ENCODE measurements around the gene RASSF1.

The RASSF1 gene, protein sequence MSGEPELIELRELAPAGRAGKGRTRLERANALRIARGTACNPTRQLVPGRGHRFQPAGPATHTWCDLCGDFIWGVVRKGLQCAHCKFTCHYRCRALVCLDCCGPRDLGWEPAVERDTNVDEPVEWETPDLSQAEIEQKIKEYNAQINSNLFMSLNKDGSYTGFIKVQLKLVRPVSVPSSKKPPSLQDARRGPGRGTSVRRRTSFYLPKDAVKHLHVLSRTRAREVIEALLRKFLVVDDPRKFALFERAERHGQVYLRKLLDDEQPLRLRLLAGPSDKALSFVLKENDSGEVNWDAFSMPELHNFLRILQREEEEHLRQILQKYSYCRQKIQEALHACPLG

DNA sequence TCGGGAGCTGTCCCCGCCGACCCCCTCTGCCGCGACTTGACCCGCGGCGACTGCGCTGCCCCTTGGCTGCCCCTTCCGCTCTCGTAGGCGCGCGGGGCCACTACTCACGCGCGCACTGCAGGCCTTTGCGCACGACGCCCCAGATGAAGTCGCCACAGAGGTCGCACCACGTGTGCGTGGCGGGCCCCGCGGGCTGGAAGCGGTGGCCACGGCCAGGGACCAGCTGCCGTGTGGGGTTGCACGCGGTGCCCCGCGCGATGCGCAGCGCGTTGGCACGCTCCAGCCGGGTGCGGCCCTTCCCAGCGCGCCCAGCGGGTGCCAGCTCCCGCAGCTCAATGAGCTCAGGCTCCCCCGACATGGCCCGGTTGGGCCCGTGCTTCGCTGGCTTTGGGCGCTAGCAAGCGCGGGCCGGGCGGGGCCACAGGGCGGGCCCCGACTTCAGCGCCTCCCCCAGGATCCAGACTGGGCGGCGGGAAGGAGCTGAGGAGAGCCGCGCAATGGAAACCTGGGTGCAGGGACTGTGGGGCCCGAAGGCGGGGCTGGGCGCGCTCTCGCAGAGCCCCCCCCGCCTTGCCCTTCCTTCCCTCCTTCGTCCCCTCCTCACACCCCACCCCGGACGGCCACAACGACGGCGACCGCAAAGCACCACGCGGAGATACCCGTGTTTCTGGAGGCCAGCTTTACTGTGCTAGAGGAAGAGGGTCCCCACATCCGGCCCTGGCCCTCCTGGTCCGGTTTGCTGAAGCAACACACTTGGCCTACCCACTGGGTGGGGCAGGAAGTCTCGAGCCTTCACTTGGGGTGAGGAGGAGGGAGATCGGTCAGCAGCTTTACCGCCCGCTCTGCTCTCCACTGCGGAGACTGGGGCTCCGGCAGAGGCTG is at the start of gene RASSF1:
RASSF1 (minus strand) TSS at position 389 of the 882 bp plus-strand sequence; CDS start at position 358, 31 bp downstream.
- peaks cover 8% of the 10 kb centered on the region for H3K36me3 ChIP-seq (ENCODE audit: low read depth)
- H3K4me3 ChIP-seq (ENCODE audit: severe bottlenecking) = peak within 1 kb of the TSS; percentile 39
- no peaks in the 10 kb centered on the region for H3K27me3 ChIP-seq (ENCODE audit: insufficient read depth, poor library complexity, severe bottlenecking)
- no peaks in the 10 kb centered on the region for H3K9me3 ChIP-seq (ENCODE audit: severe bottlenecking)
- DNase-seq (ENCODE audit: low spot score) (no peak), ATAC-seq (ENCODE audit: low read depth) (peak; percentile 37)
- H3K27ac ChIP-seq (ENCODE audit: poor library complexity, severe bottlenecking) = peak within 1 kb of the TSS; percentile 17
- peaks cover 10% of the 10 kb centered on the region for H3K4me1 ChIP-seq (ENCODE audit: insufficient read depth, poor library complexity, severe bottlenecking)
- TF ChIP-seq, protein P1, sequence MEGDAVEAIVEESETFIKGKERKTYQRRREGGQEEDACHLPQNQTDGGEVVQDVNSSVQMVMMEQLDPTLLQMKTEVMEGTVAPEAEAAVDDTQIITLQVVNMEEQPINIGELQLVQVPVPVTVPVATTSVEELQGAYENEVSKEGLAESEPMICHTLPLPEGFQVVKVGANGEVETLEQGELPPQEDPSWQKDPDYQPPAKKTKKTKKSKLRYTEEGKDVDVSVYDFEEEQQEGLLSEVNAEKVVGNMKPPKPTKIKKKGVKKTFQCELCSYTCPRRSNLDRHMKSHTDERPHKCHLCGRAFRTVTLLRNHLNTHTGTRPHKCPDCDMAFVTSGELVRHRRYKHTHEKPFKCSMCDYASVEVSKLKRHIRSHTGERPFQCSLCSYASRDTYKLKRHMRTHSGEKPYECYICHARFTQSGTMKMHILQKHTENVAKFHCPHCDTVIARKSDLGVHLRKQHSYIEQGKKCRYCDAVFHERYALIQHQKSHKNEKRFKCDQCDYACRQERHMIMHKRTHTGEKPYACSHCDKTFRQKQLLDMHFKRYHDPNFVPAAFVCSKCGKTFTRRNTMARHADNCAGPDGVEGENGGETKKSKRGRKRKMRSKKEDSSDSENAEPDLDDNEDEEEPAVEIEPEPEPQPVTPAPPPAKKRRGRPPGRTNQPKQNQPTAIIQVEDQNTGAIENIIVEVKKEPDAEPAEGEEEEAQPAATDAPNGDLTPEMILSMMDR (IDR thresholded peaks at IDR 0.05; ENCODE audit: poor library complexity, severe bottlenecking) = no peak

DNA sequence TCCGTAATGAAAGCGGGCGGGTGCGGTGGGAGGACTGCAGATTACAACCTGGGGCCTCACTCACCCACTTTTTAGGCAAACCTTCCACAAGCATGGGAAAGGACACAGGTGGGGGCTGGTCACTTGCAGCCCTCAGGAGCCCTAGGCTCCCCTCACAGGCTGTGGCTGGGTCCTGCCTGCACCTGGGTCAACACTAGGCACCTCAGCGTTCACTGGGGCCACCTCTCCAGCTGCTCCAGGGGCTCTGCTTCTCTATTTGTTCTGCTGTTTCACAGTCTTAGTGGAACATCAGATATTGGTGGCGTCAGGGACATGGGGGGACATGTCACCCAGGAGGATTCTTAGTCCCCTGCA is 48.8 kb upstream of the RASSF1 start:
- H3K4me3 ChIP-seq (ENCODE audit: severe bottlenecking) = no peak overlapping the region
- TF ChIP-seq, protein P1 (IDR thresholded peaks at IDR 0.05; ENCODE audit: poor library complexity, severe bottlenecking) = no peak
- H3K27ac ChIP-seq (ENCODE audit: poor library complexity, severe bottlenecking) = no peak overlapping the region
- H3K36me3 ChIP-seq (ENCODE audit: low read depth) = no peaks in the 10 kb centered on the region
- H3K4me1 ChIP-seq (ENCODE audit: insufficient read depth, poor library complexity, severe bottlenecking) = no peaks in the 10 kb centered on the region
- DNase-seq (ENCODE audit: low spot score) (no peak), ATAC-seq (ENCODE audit: low read depth) (no peak)
- no peaks in the 10 kb centered on the region for H3K27me3 ChIP-seq (ENCODE audit: insufficient read depth, poor library complexity, severe bottlenecking)
- H3K9me3 ChIP-seq (ENCODE audit: severe bottlenecking) = no peaks in the 10 kb centered on the region

DNA sequence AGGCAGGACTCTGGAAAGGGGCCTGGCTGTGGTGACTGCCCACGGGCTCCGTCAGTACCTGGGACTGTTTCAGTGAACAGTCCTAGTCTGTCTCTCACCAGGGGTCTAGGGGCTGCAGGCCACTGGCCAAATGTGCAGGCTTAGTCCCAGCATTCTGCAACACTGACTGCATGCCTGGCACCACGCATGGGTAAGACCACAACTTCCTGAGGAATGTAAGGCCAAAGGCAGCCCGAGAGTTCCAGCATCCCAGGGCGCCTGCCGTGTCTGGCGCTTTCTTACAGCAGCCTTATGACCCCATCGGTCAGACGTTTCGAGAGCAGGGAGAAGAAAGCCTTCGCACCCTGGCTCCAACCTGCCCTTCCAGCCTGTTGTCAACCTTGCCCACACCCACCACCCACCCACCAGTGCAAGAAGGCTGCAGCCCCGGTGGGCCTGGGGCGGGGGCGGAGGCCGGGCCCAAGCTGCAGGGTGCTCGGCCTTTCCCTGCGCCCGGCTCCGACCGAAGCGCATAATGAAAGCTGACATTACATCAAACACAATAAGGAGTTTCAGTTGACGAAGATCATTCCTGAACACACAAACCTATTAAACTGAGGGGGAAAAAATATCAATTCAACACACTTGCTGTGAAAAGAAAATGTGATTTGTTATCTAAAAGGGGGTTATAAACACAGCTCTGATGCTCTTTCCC is 48.2 kb upstream of the RASSF1 start:
- Histone ChIP-seq H3K27ac (ENCODE audit: poor library complexity, severe bottlenecking) (no peak overlapping the region), H3K4me1 (ENCODE audit: insufficient read depth, poor library complexity, severe bottlenecking) (no peaks in the 10 kb centered on the region)
- ATAC-seq (ENCODE audit: low read depth) = no peak

DNA sequence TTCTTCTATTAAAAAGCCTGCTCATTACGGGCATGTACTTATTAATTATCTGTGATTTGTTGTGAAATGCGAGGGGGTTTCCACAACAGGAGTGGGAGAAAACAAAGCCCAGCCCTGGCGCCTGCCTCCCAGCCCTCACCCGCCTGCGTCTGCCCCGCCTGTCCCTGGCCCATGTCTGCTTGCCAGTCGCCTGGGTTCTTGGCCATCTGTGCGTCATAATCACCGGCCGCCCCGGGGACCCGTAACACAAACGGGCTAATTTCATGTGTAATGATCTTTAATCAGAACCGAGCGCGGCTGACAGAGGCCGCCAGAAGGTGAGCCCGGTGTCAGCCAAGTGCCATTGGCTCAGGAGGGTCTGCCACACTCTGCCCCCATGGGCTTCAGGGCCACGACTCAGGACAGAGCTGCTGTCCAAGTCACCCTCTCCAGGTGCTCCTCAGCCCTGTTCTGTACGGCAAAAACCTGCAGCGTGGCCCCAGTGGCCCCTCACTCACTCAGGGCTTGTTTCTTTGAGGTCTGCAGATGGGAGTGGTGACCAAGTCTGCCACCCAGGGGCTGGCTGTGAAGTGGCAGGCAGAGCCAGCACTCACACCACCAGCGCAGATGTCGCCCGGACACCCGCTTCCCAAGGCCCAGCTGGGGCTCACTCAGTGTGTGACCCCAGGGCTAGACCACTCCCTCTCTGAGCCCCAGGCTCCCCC is 47.5 kb upstream of the RASSF1 start:
- TF ChIP-seq, protein P1 (IDR thresholded peaks at IDR 0.05; ENCODE audit: poor library complexity, severe bottlenecking) = peak; percentile 19
- Histone ChIP-seq H3K27me3 (ENCODE audit: insufficient read depth, poor library complexity, severe bottlenecking) (no peaks in the 10 kb centered on the region), H3K4me3 (ENCODE audit: severe bottlenecking) (no peak overlapping the region), H3K27ac (ENCODE audit: poor library complexity, severe bottlenecking) (no peak overlapping the region), H3K4me1 (ENCODE audit: insufficient read depth, poor library complexity, severe bottlenecking) (no peaks in the 10 kb centered on the region), H3K36me3 (ENCODE audit: low read depth) (no peaks in the 10 kb centered on the region), H3K9me3 (ENCODE audit: severe bottlenecking) (no peaks in the 10 kb centered on the region)
- no peak for DNase-seq (ENCODE audit: low spot score)
- ATAC-seq (ENCODE audit: low read depth) = no peak

More for the DNA sequence above, 48.2 kb upstream of the RASSF1 start:
- DNase-seq (ENCODE audit: low spot score) = no peak
- TF ChIP-seq, protein P1 (IDR thresholded peaks at IDR 0.05; ENCODE audit: poor library complexity, severe bottlenecking) = peak; percentile 2
- H3K27me3 ChIP-seq (ENCODE audit: insufficient read depth, poor library complexity, severe bottlenecking) = no peaks in the 10 kb centered on the region
- no peaks in the 10 kb centered on the region for H3K36me3 ChIP-seq (ENCODE audit: low read depth)
- H3K9me3 ChIP-seq (ENCODE audit: severe bottlenecking) = no peaks in the 10 kb centered on the region
- no peak overlapping the region for H3K4me3 ChIP-seq (ENCODE audit: severe bottlenecking)

Measured in RWPE2 (cell line).